Measurements from ENCODE around the gene C1orf21.
A peak's percentile ranks its signal among the peaks of the same experiment; 100 is the strongest.

Gene C1orf21

GRCh38 chr1:184533049-184533448 lies 146.2 kb downstream of the C1orf21 start:
- Histone ChIP-seq H3K4me3 (ENCODE audit: low read depth, low read length) (no peak overlapping the region), H3K79me2 (no peaks in the 10 kb centered on the region), H3K27me3 (ENCODE audit: control insufficient read depth, insufficient read depth, low read length) (no peaks in the 10 kb centered on the region), H3K4me2 (ENCODE audit: low read length) (no peak overlapping the region), H3K27ac (no peak overlapping the region), H3K9ac (no peak overlapping the region), H3K36me3 (ENCODE audit: control insufficient read depth, insufficient read depth, low read length) (no peaks in the 10 kb centered on the region), H3K9me3 (ENCODE audit: control insufficient read depth, low read length) (no peaks in the 10 kb centered on the region), H2AFZ (no peak overlapping the region), H3K4me1 (no peaks in the 10 kb centered on the region)
- no peak for TF ChIP-seq CTCF (IDR thresholded peaks at IDR 0.05)

- H3K9me3 ChIP-seq (ENCODE audit: control insufficient read depth, low read length): no peaks in the 10 kb centered on the region
- no peak overlapping the region for H3K9ac ChIP-seq
- no peak overlapping the region for H2AFZ ChIP-seq
- H3K79me2 ChIP-seq: no peaks in the 10 kb centered on the region
- H3K27me3 ChIP-seq (ENCODE audit: control insufficient read depth, insufficient read depth, low read length): no peaks in the 10 kb centered on the region
- no peak overlapping the region for H3K4me3 ChIP-seq (ENCODE audit: low read depth, low read length)
- no peaks in the 10 kb centered on the region for H3K36me3 ChIP-seq (ENCODE audit: control insufficient read depth, insufficient read depth, low read length)
- TF ChIP-seq CTCF (IDR thresholded peaks at IDR 0.05): no peak
- no peak overlapping the region for H3K27ac ChIP-seq
- H3K4me1 ChIP-seq: no peaks in the 10 kb centered on the region
- H3K4me2 ChIP-seq (ENCODE audit: low read length): no peak overlapping the region
Observed at GRCh38 chr1:184533915-184534314, 147.1 kb downstream of the C1orf21 start.

DNA sequence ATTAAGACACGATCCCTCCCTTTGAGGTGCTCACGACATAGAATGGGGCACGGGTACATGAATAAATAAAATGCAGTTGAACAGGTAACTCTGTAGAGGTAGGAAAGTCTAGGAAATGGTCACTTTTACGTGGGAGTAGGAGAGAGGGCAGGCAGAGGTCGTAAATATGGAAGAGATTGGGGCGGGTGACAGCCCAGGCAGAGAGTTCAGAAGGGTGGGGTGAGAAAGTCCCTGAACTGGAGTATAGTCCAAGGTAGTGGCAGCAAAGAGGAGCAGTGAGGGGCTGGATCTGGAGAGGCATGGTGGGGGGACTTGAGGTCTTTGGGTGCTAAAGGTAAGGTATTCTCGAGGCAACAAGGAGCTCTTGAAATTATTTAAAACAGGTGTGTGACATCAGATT lies 147.9 kb downstream of the C1orf21 start:
- TF ChIP-seq CTCF (IDR thresholded peaks at IDR 0.05): no peak
- Histone ChIP-seq H3K4me1 (no peaks in the 10 kb centered on the region), H3K4me3 (ENCODE audit: low read depth, low read length) (no peak overlapping the region), H3K79me2 (no peaks in the 10 kb centered on the region), H3K27me3 (ENCODE audit: control insufficient read depth, insufficient read depth, low read length) (no peaks in the 10 kb centered on the region), H2AFZ (no peak overlapping the region), H3K36me3 (ENCODE audit: control insufficient read depth, insufficient read depth, low read length) (no peaks in the 10 kb centered on the region), H3K4me2 (ENCODE audit: low read length) (no peak overlapping the region), H3K27ac (peak overlapping the region; percentile 39), H3K9me3 (ENCODE audit: control insufficient read depth, low read length) (no peaks in the 10 kb centered on the region), H3K9ac (no peak overlapping the region)

- H3K27me3 ChIP-seq (ENCODE audit: control insufficient read depth, insufficient read depth, low read length): no peaks in the 10 kb centered on the region
- H3K4me1 ChIP-seq: no peaks in the 10 kb centered on the region
- H3K36me3 ChIP-seq (ENCODE audit: control insufficient read depth, insufficient read depth, low read length): no peaks in the 10 kb centered on the region
- no peak for TF ChIP-seq CTCF (IDR thresholded peaks at IDR 0.05)
- no peak overlapping the region for H3K4me2 ChIP-seq (ENCODE audit: low read length)
- no peaks in the 10 kb centered on the region for H3K9me3 ChIP-seq (ENCODE audit: control insufficient read depth, low read length)
- peak overlapping the region; percentile 56 for H3K27ac ChIP-seq
- H3K4me3 ChIP-seq (ENCODE audit: low read depth, low read length): no peak overlapping the region
- no peaks in the 10 kb centered on the region for H3K79me2 ChIP-seq
- H2AFZ ChIP-seq: no peak overlapping the region
- H3K9ac ChIP-seq: no peak overlapping the region
Observed at GRCh38 chr1:184535191-184535970, 148.6 kb downstream of the C1orf21 start.

All from parathyroid adenoma (tissue), 2 donors.